ENCODE results near the gene EMILIN3.

- TF ChIP-seq POLR2A (IDR thresholded peaks at IDR 0.05; ENCODE audit: low read length) (no peak), GATA1 (IDR thresholded peaks at IDR 0.05; ENCODE audit: low read depth, low read length) (no peak)
These were observed at the start of gene EMILIN3 for GRCh38 chr20:41366546-41367392.

All from erythroblast (primary cell).